ENCODE data around the gene HADHB.
"Not testable (repeated sequence)": the region's sequence is repeated elsewhere in the genome, so short reads cannot be mapped to it uniquely, and the experiment has no call there.

Gene HADHB

DNA sequence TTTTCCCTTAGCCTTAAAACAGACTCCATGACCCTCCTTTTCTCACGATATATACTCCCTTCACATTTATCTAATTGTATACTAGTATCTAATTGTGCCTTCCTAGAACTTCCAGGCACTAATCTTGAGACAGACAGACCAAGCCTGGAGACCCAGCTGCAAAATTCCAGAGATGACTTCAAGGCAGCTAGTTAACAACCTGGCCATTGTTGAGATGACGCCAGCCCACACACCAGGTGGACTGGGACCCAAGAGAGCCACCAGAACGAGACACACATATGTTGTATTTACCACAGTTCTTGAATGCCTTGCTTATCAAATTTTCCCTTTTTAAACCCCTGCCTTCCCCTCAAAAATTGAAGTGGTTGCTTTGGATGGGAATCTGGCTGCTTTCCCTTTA, 52.3 kb downstream of the HADHB start:
- no peak for DNase-seq (ENCODE audit: low read depth in 2 of 2)

- no peak for DNase-seq (ENCODE audit: low read depth in 2 of 2)
These were observed 53.5 kb downstream of the HADHB start for GRCh38 chr2:26298286-26298637.

- peak in 1 of 2 donors; percentile 9 for DNase-seq (ENCODE audit: low read depth in 2 of 2)
These were observed 54.1 kb downstream of the HADHB start for GRCh38 chr2:26298638-26299393.

DNA sequence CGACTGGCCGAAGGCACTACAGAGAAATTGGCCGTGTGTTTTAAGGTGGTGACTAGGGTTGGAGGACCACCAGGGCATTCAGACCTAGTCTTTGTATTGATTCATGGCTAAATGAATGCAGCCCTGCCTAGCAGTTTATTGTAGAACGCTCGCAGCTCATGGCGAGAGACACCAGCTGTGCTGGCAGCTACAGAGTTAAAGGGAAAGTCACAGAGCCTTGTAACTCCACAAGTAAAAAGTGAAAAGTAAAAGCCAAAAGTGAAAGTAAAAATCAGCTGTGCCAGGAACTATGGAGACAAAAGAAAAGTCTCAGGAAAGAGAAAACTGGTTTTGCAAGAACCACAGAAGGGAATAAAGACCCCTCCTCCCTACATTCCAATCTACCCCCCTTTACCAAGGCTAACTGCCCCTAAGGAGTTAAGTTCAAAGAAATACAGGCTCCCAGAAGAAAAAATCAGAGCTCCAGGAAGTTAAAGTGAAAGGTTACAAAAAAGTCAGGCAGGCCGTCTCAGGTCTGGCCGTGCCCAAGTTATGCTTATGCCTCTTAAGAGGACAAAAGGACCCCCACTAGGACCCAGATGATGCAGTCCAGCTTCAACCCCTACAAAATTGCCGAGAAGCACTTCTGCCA, 54.8 kb downstream of the HADHB start:
- DNase-seq (ENCODE audit: low read depth in 2 of 2), result no peak

DNA sequence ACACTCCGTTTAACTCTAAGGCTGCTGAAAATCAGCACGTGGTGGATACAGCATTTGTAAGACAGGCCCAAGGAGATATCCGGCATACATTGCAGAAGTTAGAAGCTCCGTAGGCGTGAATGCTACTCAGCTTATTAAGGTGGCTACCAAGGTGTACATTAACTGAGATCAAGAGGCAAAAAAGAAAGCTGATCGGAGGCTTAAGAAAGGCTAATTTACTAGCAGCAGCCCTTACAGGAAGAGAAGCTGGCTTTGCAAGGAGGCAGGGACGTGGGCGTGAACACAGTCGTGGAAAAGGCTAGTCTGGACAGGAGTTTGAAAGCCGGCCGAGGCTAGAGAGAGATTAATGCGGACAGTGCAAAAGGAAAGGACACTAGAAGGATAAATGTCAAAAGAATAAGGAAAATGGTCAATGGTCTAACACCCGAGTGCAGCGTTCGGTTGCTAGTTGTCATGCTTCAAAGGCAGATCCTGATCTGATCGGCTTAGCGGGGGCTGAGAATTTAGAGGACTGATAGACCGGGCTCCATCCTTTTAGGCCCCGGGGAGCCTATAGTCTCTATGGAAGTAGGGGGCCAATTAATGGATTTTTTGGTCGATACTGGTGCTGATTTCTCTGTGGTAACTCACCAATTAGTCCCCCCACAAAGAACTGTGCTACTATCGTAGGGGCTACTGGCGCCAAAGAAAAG, 55.6 kb downstream of the HADHB start:
- no peak for DNase-seq (ENCODE audit: low read depth in 2 of 2)

- DNase-seq (ENCODE audit: low read depth in 2 of 2), result no peak
These were observed 58.1 kb downstream of the HADHB start for GRCh38 chr2:26302846-26303245.

DNA sequence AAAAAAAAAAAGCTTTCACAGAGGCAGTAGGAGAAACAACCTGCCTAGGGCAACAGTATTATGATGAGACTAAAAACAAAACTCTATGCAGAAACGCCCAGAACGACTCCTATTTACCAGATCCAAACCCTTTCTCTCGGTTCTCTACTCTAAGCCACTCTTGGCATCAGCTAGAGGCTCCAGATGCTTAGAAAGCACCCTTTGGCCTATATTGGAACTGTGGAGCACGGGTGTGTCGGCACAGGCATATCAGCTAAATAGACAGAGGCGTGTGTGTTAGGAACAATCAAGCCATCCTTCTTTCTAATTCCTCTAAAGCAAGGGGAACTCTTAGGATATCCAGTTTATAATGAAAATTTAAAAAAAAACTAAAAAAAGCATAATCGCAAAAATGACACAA, 60.4 kb downstream of the HADHB start:
- DNase-seq (ENCODE audit: low read depth in 2 of 2), result not testable (repeated sequence)

- DNase-seq (ENCODE audit: low read depth in 2 of 2), result no peak
These were observed 60.8 kb downstream of the HADHB start for GRCh38 chr2:26305540-26305939.

- DNase-seq (ENCODE audit: low read depth in 2 of 2), result no peak
These were observed 65.2 kb downstream of the HADHB start for GRCh38 chr2:26309921-26310320.

- no peak for DNase-seq (ENCODE audit: low read depth in 2 of 2)
These were observed 67.7 kb downstream of the HADHB start for GRCh38 chr2:26312471-26312870.

DNA sequence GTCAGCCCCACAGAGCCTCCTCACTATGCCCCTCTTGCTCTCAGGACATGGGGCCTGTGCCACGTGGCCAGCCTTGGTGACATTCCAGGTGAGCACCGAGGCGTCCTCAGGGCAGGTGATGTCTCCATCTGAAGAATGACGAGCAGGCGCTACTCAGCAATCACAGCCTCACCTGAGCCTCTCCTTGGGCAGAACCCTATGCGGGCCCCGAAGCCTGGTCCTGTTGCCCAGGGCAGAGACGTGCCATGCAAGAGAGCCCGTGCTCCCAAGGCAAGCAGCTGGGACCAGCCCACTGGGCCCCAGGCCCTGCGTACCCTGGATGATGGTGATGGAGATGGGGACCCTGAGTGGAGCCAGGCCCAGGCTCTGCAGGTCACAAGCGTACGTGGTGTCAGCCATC, 68.7 kb downstream of the HADHB start:
- DNase-seq (ENCODE audit: low read depth in 2 of 2), result no peak

GRCh38 chr2:26314243-26314642, 69.5 kb downstream of the HADHB start:
- no peak for DNase-seq (ENCODE audit: low read depth in 2 of 2)

DNA sequence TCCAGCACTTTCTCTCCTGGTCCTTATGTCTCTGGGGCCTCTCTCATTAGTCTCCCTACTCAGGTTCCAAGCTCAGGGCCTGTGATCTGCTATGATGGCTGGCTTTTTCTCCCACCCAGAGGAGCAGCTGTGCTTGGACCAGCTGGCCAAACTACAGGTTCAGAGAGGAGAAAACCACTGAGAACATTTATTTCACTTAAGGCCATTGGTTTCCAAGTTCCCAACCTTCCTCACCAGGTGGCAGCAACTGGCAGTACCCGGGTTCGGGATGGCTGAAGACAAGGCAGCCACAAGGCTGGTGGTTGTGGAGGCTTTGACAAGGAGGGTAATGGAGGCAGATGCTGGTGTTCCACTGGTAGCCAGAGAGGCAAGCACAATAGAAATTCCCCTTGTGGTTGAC, 71.3 kb downstream of the HADHB start:
- no peak for DNase-seq (ENCODE audit: low read depth in 2 of 2)

- DNase-seq (ENCODE audit: low read depth in 2 of 2), result no peak
These were observed 72.1 kb downstream of the HADHB start for GRCh38 chr2:26316845-26317244.

DNA sequence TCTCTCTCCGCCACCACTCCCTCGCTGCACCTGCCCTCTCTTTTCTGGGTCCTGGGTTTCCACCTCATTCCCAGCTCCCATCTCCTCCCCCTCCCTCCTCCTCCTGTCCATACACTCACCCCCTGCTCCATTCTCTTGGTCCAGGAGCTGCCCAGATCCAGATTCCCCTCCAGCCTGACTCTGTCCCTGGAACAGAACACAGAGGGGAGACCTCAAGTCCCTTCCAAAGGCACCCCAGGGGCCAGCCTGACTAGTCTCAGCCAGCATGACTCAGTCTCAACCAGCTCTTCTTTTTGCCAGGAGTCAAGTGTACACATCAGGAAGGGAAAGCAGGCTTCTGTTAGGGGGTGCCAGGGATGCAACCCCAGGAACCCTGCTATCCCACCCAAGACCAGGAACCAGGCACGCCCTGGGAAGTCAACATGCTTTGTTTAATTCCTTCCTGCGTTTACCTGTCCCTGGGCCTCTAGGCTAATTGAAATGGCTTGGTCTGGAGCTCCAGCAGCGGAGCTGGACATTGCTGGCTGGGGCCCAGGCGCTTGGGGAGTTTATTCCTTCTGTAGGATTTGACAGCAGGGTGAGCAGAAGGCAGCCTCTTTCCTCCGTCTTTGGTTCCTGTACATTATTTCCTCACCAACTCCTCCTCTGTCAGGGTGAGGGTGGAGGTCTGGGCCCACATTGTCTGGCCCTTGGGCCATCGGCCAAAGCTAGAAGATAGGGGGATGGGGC, 72.8 kb downstream of the HADHB start:
- DNase-seq (ENCODE audit: low read depth in 2 of 2), result no peak

GRCh38 chr2:26318950-26319349, 74.2 kb downstream of the HADHB start:
- DNase-seq (ENCODE audit: low read depth in 2 of 2), result no peak

GRCh38 chr2:26324479-26324878, 79.7 kb downstream of the HADHB start:
- DNase-seq (ENCODE audit: low read depth in 2 of 2), result not testable (repeated sequence)

- DNase-seq (ENCODE audit: low read depth in 2 of 2), result no peak
These were observed 80.2 kb downstream of the HADHB start for GRCh38 chr2:26324903-26325302.

- no peak for DNase-seq (ENCODE audit: low read depth in 2 of 2)
These were observed 81.1 kb downstream of the HADHB start for GRCh38 chr2:26325851-26326250.

- DNase-seq (ENCODE audit: low read depth in 2 of 2), result no peak
These were observed 81.8 kb downstream of the HADHB start for GRCh38 chr2:26326514-26326913.

GRCh38 chr2:26327291-26328272, 82.8 kb downstream of the HADHB start:
- DNase-seq (ENCODE audit: low read depth in 2 of 2), result no peak

All from stimulated activated CD8-positive, alpha-beta memory T cell treated with anti-CD3 and anti-CD28 coated beads, Interleukin-2, amount 100 ng/mL, for 48 hours (primary cell).